Mucosa of descending colon (tissue), 3 donors: ENCODE measurements around the gene MDGA2. TPM values are rescaled to one million over a fixed set of nuclear protein-coding genes. Genes with fewer than 3 reads are reported as not detected.

Experiments used
- ATAC-seq: fragments of 200-7000 bp; cut with Tn5 transposase; one replicate; pipeline ENCODE4 v1.9.1; 2020; ENCODE audit warnings: mild to moderate bottlenecking, moderate library complexity
- DNase-seq, 3 donors: peaks; one replicate each; pipeline ENCODE4 v3.0.0-alpha.2; 2020
- H3K36me3 ChIP-seq: fragments of 200-600 bp; one replicate; pipeline ENCODE4 v1.8.0; 2021; ENCODE audit warnings: low read depth, mild to moderate bottlenecking
- H3K4me1 ChIP-seq: fragments of 200-600 bp; one replicate; pipeline ENCODE4 v1.8.0; 2021; ENCODE audit warnings: low read depth, mild to moderate bottlenecking
- H3K4me3 ChIP-seq: fragments of 200-600 bp; one replicate; pipeline ENCODE4 v1.8.0; 2021; ENCODE audit warnings: mild to moderate bottlenecking
- H3K9me3 ChIP-seq: fragments of 200-600 bp; one replicate; pipeline ENCODE4 v1.8.0; 2021; ENCODE audit warnings: mild to moderate bottlenecking
- CTCF ChIP-seq: fragments of 200-600 bp; IDR thresholded peaks from one replicate; pipeline ENCODE4 v1.8.0; 2022; ENCODE audit warnings: antibody characterized with exemption, mild to moderate bottlenecking
- intact Hi-C, 2 donors: fragments of 100-400 bp; cut with DNase I in 1 of 2; cut with micrococcal nuclease in 1 of 2; formaldehyde crosslinking; loops; one replicate each; pipeline versions ENCODE4 v1.11.0 to v1.11.1; 2022; cut with DNase I, micrococcal nuclease
- total RNA-seq, 3 donors: library from RNA; stranded (reverse); fragmentation: NEBNext Ultra II Directional in 2 of 3; extraction: Animal tissue kit (Norgen Biotek cat#: 25700) in 2 of 3; gene quantifications; one replicate each; pipeline versions ENCODE4 v1.2.1 to v1.2.4, GENCODE V29; 2021 to 2023
- donor health status: DM: no; HTN: no; CAD: no; lungs with moderate emphysema.
- donor health status: DM: no; HTN: no; CAD: no.
- donor health status: DM: no; HTN: yes; CAD: no.

The MDGA2 gene
- total RNA-seq, 3 donors from 2014 or later = 0.35 TPM; not detected in 2

GRCh38 chr14:47240748-47241437 is 434.5 kb downstream of the MDGA2 start:
- Histone ChIP-seq H3K9me3 (no peaks in the 10 kb centered on the region), H3K36me3 (no peaks in the 10 kb centered on the region), H3K4me1 (no peaks in the 10 kb centered on the region), H3K4me3 (no peak overlapping the region)
- no peak for ATAC-seq
- no peak for TF ChIP-seq CTCF
- no peak for DNase-seq
- intact Hi-C loops = no loop called here

GRCh38 chr14:47235619-47236018 is 439.8 kb downstream of the MDGA2 start:
- intact Hi-C loops = no loop called here
- ATAC-seq = no peak
- no peaks in the 10 kb centered on the region for H3K9me3 ChIP-seq
- no peaks in the 10 kb centered on the region for H3K36me3 ChIP-seq
- no peaks in the 10 kb centered on the region for H3K4me1 ChIP-seq
- TF ChIP-seq CTCF = no peak
- no peak for DNase-seq
- H3K4me3 ChIP-seq = no peak overlapping the region

GRCh38 chr14:47226877-47227520 is 448.4 kb downstream of the MDGA2 start:
- intact Hi-C loops = no loop called here

GRCh38 chr14:47223656-47224055 is 451.7 kb downstream of the MDGA2 start:
- no peak for TF ChIP-seq CTCF
- H3K36me3 ChIP-seq = no peaks in the 10 kb centered on the region
- intact Hi-C loops = no loop called here
- ATAC-seq (no peak), DNase-seq (no peak)
- H3K4me1 ChIP-seq = no peaks in the 10 kb centered on the region
- H3K4me3 ChIP-seq = no peak overlapping the region
- no peaks in the 10 kb centered on the region for H3K9me3 ChIP-seq

More at GRCh38 chr14:47226877-47227520, 448.4 kb downstream of the MDGA2 start:
- TF ChIP-seq CTCF = no peak
- Histone ChIP-seq H3K36me3 (no peaks in the 10 kb centered on the region), H3K9me3 (no peaks in the 10 kb centered on the region), H3K4me1 (no peaks in the 10 kb centered on the region), H3K4me3 (no peak overlapping the region)
- ATAC-seq = no peak
- DNase-seq = no peak

- TF ChIP-seq CTCF = no peak
- DNase-seq = no peak
- ATAC-seq = no peak
- Histone ChIP-seq H3K9me3 (no peaks in the 10 kb centered on the region), H3K4me1 (no peaks in the 10 kb centered on the region), H3K4me3 (no peak overlapping the region), H3K36me3 (no peaks in the 10 kb centered on the region)
- intact Hi-C loops = no loop called here
These were observed 455.3 kb downstream of the MDGA2 start for GRCh38 chr14:47220096-47220495.
